Left ventricle myocardium inferior (tissue), 1 donor: ENCODE results near the gene BAMBI. TPM values are rescaled to one million over a fixed set of nuclear protein-coding genes. Genes with fewer than 3 reads are reported as not detected.
"Not testable (repeated sequence)": the region's sequence is repeated elsewhere in the genome, so short reads cannot be mapped to it uniquely, and the experiment has no call there.

ENCODE experiments used
- DNase-seq: peaks from one replicate; pipeline ENCODE4 v3.0.0-alpha.2; 2020
- H3K27ac ChIP-seq: fragments of 200-600 bp; replicated peaks from 2 replicates; pipeline ENCODE4 v1.8.0; 2021
- H3K27me3 ChIP-seq: fragments of 200-600 bp; 2 replicates; pipeline ENCODE4 v1.8.0; 2021; ENCODE audit warnings: low read depth
- H3K36me3 ChIP-seq: fragments of 200-600 bp; 2 replicates; pipeline ENCODE4 v1.8.0; 2021
- H3K4me1 ChIP-seq: fragments of 200-600 bp; 2 replicates; pipeline ENCODE4 v1.8.0; 2021
- H3K4me3 ChIP-seq: fragments of 200-600 bp; 2 replicates; pipeline ENCODE4 v1.8.0; 2021; ENCODE audit warnings: mild to moderate bottlenecking, moderate library complexity
- H3K9me3 ChIP-seq: fragments of 200-600 bp; replicated peaks from 2 replicates; pipeline ENCODE4 v1.8.0; 2021
- intact Hi-C: fragments of 100-400 bp; cut with micrococcal nuclease; formaldehyde crosslinking; loops from one replicate; pipeline ENCODE4 v1.11.0; 2022
- total RNA-seq: library from RNA; stranded (reverse); fragmentation: NEBNext Ultra II Directional; extraction: Animal tissue kit (Norgen Biotek cat#: 25700); gene quantifications from one replicate; pipeline ENCODE4 v1.2.1, GENCODE V29; 2021
- TF ChIP-seq, protein P1 (sequence below): fragments of 200-600 bp; IDR thresholded peaks from 2 replicates; pipeline ENCODE4 v1.8.0; 2021; ENCODE audit warnings: antibody characterized with exemption, mild to moderate bottlenecking, borderline replicate concordance
- donor health status: DM: no; HTN: yes; CAD: no; lungs with severe emphysema.

The BAMBI gene
- total RNA-seq, 1 donor from 2014 or later: 15.4 TPM

DNA sequence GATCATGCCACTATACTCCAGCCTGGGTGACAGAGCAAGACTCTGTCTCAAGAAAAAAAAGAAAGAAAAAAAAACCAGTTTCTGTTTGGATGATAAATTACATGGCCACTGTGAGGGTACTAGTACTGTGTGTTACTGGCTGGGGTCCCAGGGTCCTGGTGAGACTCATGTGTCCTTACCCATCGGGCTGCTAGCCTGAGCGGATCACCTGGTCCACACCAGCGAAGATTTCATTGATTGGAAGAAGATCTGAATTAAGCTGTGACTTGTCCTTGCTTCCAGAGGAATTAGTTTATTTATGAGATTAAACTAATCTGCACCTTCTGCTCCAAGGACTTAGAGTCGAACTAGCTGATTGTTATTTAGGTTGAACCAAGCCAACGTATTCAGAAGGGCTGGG is 40.0 kb upstream of the BAMBI start:
- TF ChIP-seq, protein P1, sequence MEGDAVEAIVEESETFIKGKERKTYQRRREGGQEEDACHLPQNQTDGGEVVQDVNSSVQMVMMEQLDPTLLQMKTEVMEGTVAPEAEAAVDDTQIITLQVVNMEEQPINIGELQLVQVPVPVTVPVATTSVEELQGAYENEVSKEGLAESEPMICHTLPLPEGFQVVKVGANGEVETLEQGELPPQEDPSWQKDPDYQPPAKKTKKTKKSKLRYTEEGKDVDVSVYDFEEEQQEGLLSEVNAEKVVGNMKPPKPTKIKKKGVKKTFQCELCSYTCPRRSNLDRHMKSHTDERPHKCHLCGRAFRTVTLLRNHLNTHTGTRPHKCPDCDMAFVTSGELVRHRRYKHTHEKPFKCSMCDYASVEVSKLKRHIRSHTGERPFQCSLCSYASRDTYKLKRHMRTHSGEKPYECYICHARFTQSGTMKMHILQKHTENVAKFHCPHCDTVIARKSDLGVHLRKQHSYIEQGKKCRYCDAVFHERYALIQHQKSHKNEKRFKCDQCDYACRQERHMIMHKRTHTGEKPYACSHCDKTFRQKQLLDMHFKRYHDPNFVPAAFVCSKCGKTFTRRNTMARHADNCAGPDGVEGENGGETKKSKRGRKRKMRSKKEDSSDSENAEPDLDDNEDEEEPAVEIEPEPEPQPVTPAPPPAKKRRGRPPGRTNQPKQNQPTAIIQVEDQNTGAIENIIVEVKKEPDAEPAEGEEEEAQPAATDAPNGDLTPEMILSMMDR: no peak
- H3K27me3 ChIP-seq: no peaks in the 10 kb centered on the region
- DNase-seq: no peak
- H3K36me3 ChIP-seq: no peaks in the 10 kb centered on the region
- no peak overlapping the region for H3K27ac ChIP-seq
- H3K4me1 ChIP-seq: no peaks in the 10 kb centered on the region
- intact Hi-C loops: no loop called here
- no peak overlapping the region for H3K4me3 ChIP-seq
- H3K9me3 ChIP-seq: peaks cover 13% of the 10 kb centered on the region

DNA sequence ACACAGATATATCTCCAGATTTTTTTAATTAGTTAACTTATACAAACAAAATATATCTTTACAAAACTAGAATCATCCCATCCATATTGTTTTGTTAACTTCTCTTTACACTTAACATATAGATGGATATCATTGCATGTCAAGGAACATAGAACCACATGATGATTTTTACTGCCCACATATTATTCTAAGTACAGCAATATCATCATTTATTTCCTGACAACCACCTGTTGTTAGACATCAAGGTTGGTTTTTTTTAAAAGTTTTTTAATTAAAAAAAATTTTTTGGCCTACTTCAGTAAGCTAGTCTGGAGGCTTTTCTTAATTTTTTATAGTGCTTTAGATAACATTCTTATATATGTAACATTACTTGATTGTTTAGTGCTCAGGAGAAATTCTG is 38.9 kb upstream of the BAMBI start:
- TF ChIP-seq, protein P1: no peak
- intact Hi-C loops: no loop called here
- Histone ChIP-seq H3K4me1 (no peaks in the 10 kb centered on the region), H3K36me3 (no peaks in the 10 kb centered on the region), H3K27me3 (no peaks in the 10 kb centered on the region), H3K27ac (no peak overlapping the region), H3K4me3 (no peak overlapping the region), H3K9me3 (peaks cover 13% of the 10 kb centered on the region)
- DNase-seq: no peak

DNA sequence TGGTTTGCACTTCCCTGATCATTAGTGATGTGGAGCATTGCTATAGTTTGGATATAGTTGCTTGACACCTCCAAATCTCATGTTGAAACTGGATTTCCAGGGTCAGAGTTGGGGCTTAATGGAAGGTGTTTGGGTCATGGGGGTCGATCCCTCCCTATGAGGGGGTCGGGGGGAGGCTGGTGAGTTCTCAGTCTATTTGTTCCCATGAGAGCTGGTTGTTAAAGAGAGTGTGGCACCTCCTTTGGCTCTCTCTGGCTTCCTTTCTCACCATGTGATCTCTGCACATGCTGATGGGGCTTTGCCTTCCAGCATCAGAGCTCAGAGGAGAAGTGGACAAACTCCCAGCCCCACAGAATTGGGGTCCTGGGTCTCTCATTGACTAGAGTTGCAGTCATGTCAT is 36.8 kb upstream of the BAMBI start:
- Histone ChIP-seq H3K4me1 (no peaks in the 10 kb centered on the region), H3K27ac (no peak overlapping the region), H3K27me3 (no peaks in the 10 kb centered on the region), H3K9me3 (peaks cover 13% of the 10 kb centered on the region), H3K4me3 (no peak overlapping the region), H3K36me3 (no peaks in the 10 kb centered on the region)
- DNase-seq: no peak
- intact Hi-C loops: no loop called here
- TF ChIP-seq, protein P1: no peak

DNA sequence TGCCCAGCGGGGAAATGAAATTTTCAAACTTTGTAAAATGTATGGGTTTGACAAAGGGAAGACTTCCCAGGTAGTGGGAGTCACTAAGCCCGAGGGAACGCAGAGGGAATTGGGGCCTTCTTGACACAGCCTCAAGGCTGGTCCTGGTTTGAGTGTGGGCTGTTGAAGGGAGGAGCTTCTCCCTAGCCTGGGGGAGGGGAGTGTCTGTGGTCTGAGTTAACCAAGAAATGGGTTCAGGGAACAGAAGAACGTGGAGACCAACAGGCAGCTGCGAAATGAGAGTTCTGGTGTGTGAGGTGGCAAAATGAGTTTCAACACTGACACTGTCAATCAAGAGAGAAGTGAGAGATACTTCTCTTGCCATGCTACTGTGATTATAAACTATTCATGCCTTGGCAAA is 32.7 kb upstream of the BAMBI start:
- intact Hi-C loops: no loop called here
- H3K27ac ChIP-seq: no peak overlapping the region

DNA sequence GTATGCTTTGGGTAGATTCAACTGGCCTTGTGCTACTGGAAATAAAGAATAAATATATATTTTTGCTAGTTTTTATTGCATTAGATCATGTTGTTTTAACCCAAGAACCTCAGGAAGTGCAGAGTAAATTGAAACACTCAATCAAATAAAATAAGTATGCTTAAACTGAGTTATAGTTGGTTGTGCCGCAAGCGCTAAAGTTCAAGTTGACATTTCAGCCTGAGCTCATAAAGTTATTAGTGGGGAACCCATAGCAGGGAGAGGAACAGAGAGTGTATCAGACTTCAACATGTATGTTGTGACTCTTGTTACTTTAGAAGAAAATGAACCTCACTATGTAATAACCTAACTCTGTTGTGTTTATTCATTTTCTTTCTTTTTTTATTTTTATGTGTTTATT is 25.2 kb upstream of the BAMBI start:
- peaks cover 21% of the 10 kb centered on the region for H3K27me3 ChIP-seq
- no peak overlapping the region for H3K4me3 ChIP-seq
- peaks cover 7% of the 10 kb centered on the region for H3K9me3 ChIP-seq
- TF ChIP-seq, protein P1: no peak
- H3K27ac ChIP-seq: no peak overlapping the region
- no peaks in the 10 kb centered on the region for H3K4me1 ChIP-seq
- no peak for DNase-seq
- H3K36me3 ChIP-seq: no peaks in the 10 kb centered on the region
- intact Hi-C loops: no loop called here

More for the DNA sequence above, 32.7 kb upstream of the BAMBI start:
- TF ChIP-seq, protein P1: no peak
- Histone ChIP-seq H3K36me3 (no peaks in the 10 kb centered on the region), H3K4me1 (no peaks in the 10 kb centered on the region), H3K27me3 (no peaks in the 10 kb centered on the region), H3K4me3 (no peak overlapping the region), H3K9me3 (peaks cover 7% of the 10 kb centered on the region)
- no peak for DNase-seq

DNA sequence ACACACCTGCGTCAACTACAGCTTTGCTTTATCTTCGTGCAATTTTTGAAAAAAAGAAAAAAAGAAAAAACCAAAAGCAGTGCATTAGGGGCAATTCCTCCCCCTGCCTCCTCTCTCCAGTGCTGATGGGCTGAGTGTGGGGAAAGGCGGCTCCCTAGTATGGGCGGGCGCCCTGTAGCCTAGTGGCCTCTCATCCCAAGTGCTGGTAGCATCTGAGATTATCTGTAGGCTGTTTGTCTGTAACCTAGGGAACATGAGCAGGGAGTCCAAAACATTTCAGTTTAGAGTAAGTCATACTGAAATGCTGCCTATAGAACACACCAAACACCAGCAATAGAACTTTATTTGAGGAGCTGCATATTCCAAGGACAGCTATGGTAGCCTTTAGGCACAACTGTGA is 24.6 kb upstream of the BAMBI start:
- Histone ChIP-seq H3K27ac (no peak overlapping the region), H3K9me3 (peaks cover 7% of the 10 kb centered on the region), H3K27me3 (peaks cover 21% of the 10 kb centered on the region), H3K4me3 (no peak overlapping the region), H3K36me3 (no peaks in the 10 kb centered on the region), H3K4me1 (no peaks in the 10 kb centered on the region)
- TF ChIP-seq, protein P1: no peak
- intact Hi-C loops: no loop called here
- DNase-seq: no peak

DNA sequence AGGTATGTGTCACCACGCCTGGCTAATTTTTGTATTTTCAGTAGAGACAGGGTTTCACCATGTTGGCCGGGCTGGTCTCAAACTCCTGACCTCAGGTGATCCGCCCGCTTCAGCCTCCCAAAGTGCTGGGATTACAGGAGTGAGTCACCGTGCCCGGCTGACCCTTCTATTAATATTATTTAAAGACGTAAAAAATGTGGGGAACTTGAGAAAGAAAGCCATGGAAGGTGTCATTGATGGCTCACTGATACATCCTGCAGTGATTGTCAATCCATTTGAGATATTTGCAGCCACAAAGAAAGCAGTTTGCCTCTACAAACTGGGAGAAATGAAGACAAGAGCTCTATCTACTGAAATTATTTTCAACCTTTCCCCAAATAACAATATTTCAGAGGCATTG is 18.5 kb upstream of the BAMBI start:
- H3K4me3 ChIP-seq, H3K4me1 ChIP-seq, H3K36me3 ChIP-seq, H3K9me3 ChIP-seq, H3K27ac ChIP-seq, intact Hi-C loops, DNase-seq: not testable (repeated sequence)
- H3K27me3 ChIP-seq: peaks cover 15% of the 10 kb centered on the region
